ENCODE measurements around the gene EAF2. TPM values are rescaled to one million over a fixed set of nuclear protein-coding genes. Genes with fewer than 3 reads are reported as not detected.
"Not testable (repeated sequence)": the region's sequence is repeated elsewhere in the genome, so short reads cannot be mapped to it uniquely, and the experiment has no call there.

The EAF2 gene
- total RNA-seq, 1 donor from 2014 or later: 18.8 TPM

GRCh38 chr3:121822973-121823372 lies 12.0 kb upstream of the EAF2 start:
- no peak overlapping the region for H3K4me3 Mint-ChIP-seq
- DNase-seq (ENCODE audit: low spot score): no peak
- intact Hi-C loops (cut with micrococcal nuclease): no loop called here
- H3K27me3 Mint-ChIP-seq (ENCODE audit: insufficient read depth): no peaks in the 10 kb centered on the region
- peaks cover 79% of the 10 kb centered on the region for H3K36me3 Mint-ChIP-seq (ENCODE audit: low read depth)
- peaks cover 22% of the 10 kb centered on the region for H3K9me3 Mint-ChIP-seq
- peaks cover 32% of the 10 kb centered on the region for H3K4me1 Mint-ChIP-seq (ENCODE audit: low read depth)
- H3K27ac Mint-ChIP-seq: no peak overlapping the region

DNA sequence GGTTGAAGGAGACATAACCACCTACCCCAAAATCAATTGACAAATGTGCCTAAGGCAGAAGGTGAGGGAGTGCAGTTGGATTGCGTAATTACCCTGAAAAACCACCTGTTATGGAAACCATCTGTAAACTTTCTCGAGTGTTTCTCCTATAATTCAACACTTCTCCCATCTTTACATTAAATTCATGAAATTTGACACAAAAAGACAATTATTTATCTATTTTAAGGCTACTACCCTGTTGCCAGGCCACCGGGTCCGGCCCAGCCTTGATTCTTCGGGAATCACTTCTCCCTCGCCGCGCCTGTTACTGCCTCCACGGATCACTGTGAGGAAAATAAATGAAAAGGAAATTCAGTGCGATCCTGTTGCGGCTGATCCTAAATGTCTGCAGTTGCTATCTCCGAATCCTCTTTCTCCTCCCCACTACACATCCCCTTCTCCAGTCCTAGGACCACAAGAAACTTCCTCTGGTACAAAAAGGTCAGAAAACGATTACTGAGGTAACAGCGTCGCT lies 795 bp upstream of the EAF2 start:
- DNase-seq (ENCODE audit: low spot score): no peak
- H3K27ac Mint-ChIP-seq: peak overlapping the region; percentile 97
- H3K4me1 Mint-ChIP-seq (ENCODE audit: low read depth): peaks cover 67% of the 10 kb centered on the region
- peaks cover 29% of the 10 kb centered on the region for H3K36me3 Mint-ChIP-seq (ENCODE audit: low read depth)
- H3K4me3 Mint-ChIP-seq: peak overlapping the region; percentile 98
- H3K9me3 Mint-ChIP-seq: no peaks in the 10 kb centered on the region
- H3K27me3 Mint-ChIP-seq (ENCODE audit: insufficient read depth): no peaks in the 10 kb centered on the region
- intact Hi-C loops (cut with micrococcal nuclease): loop anchor here (2.0 to 10.0 kb wide), 9 partner anchors 243 to 1751 kb away; partner anchors contain the start of genes GTF2E1, HACD2, HSPBAP1 and MIX23

DNA sequence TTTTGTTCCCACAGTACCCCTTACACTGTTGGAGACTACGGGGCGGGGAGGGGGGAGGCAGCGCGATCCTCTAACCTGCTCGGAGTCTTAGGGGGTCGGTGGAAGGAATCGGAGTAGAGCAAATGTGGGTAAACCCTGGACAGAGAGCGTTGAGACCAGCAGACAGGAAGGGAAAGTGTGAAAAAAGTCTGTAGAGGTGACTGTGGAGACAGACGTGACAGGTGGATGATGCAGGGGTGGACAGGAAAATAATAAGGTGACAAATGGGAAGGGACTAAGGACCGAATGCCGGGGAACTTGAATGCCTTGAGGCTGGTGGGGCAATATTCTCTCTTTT lies 424 bp downstream of the EAF2 start:
- intact Hi-C loops (cut with micrococcal nuclease): loop anchor here (1.0 to 10.0 kb wide), 21 partner anchors 86 to 1749 kb away; partner anchors contain the start of genes GOLGB1, GTF2E1, HACD2 and HCLS1
- Mint-ChIP-seq H3K4me3 (peak overlapping the region; percentile 98), H3K9me3 (no peaks in the 10 kb centered on the region), H3K4me1 (ENCODE audit: low read depth) (peaks cover 60% of the 10 kb centered on the region), H3K36me3 (ENCODE audit: low read depth) (peaks cover 29% of the 10 kb centered on the region), H3K27ac (peak overlapping the region; percentile 97), H3K27me3 (ENCODE audit: insufficient read depth) (no peaks in the 10 kb centered on the region)
- no peak for DNase-seq (ENCODE audit: low spot score)

GRCh38 chr3:121836064-121836463 lies 1.1 kb downstream of the EAF2 start:
- intact Hi-C loops (cut with micrococcal nuclease): loop anchor here (5.0 to 10.0 kb wide), 7 partner anchors 161 to 1749 kb away; partner anchors contain the start of genes GTF2E1, HACD2, HSPBAP1 and RABL3
- Mint-ChIP-seq H3K4me1 (ENCODE audit: low read depth) (peaks cover 55% of the 10 kb centered on the region), H3K27me3 (ENCODE audit: insufficient read depth) (no peaks in the 10 kb centered on the region), H3K36me3 (ENCODE audit: low read depth) (peaks cover 24% of the 10 kb centered on the region), H3K27ac (peak overlapping the region; percentile 97), H3K4me3 (peak overlapping the region; percentile 98), H3K9me3 (no peaks in the 10 kb centered on the region)
- DNase-seq (ENCODE audit: low spot score): no peak

- intact Hi-C loops (cut with micrococcal nuclease): loop anchor here (5.0 to 10.0 kb wide), 7 partner anchors 161 to 1748 kb away; partner anchors contain the start of genes GTF2E1, HACD2, HSPBAP1 and RABL3
- DNase-seq (ENCODE audit: low spot score): no peak
- H3K36me3 Mint-ChIP-seq (ENCODE audit: low read depth): peaks cover 20% of the 10 kb centered on the region
- H3K4me3 Mint-ChIP-seq: peak overlapping the region; percentile 98
- no peaks in the 10 kb centered on the region for H3K9me3 Mint-ChIP-seq
- no peaks in the 10 kb centered on the region for H3K27me3 Mint-ChIP-seq (ENCODE audit: insufficient read depth)
- peaks cover 52% of the 10 kb centered on the region for H3K4me1 Mint-ChIP-seq (ENCODE audit: low read depth)
- peak overlapping the region; percentile 6 for H3K27ac Mint-ChIP-seq
Measured at GRCh38 chr3:121836481-121836880, 1.5 kb downstream of the EAF2 start.

DNA sequence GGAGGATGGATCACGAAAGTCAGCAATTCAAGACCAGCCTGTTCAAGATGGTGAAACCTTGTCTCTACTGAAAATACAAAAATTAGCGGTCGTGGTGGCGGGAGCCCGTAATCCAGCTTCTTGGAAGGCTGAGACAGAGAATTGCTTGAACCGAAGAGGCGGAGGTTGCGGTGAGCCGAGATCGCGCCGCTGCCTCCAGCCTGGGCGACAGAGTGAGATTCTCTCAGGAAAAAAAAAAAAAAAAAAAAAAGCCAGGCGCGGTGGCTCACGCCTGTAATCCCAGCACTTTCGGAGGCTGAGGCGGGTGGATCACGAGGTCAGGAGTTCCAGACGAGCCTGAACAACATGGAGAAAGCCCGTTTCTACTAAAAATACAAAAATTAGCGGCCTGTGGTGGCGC lies 5.0 kb downstream of the EAF2 start:
- Mint-ChIP-seq H3K9me3 (no peaks in the 10 kb centered on the region), H3K4me3 (no peak overlapping the region), H3K4me1 (ENCODE audit: low read depth) (peaks cover 26% of the 10 kb centered on the region), H3K27me3 (ENCODE audit: insufficient read depth) (no peaks in the 10 kb centered on the region), H3K27ac (no peak overlapping the region), H3K36me3 (ENCODE audit: low read depth) (peaks cover 5% of the 10 kb centered on the region)
- DNase-seq (ENCODE audit: low spot score): no peak
- intact Hi-C loops (cut with micrococcal nuclease): loop anchor here (5.0 to 10.0 kb wide), 7 partner anchors 157 to 1745 kb away; partner anchors contain the start of genes GTF2E1, HACD2, HSPBAP1 and RABL3

DNA sequence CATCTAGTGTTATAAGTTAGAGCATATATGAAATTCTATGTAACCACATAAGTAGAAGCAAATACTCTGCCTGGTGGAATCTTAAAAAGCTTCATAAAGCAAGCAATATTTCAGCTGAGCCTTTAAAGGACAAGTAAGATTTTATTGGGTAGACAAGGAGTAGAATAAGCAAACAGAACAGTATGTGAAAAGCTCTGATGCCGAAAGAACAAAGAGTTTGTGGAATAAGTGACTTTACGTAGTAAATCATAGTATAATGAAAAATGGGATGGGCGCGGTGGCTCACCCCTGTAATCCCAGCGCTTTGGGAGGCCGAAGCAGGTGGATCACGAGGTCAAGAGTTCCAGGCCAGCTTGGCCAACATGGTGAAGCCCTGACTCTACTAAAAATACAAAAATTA lies 9.9 kb downstream of the EAF2 start:
- no peaks in the 10 kb centered on the region for H3K4me1 Mint-ChIP-seq (ENCODE audit: low read depth)
- peaks cover 4% of the 10 kb centered on the region for H3K36me3 Mint-ChIP-seq (ENCODE audit: low read depth)
- H3K4me3 Mint-ChIP-seq: no peak overlapping the region
- no peaks in the 10 kb centered on the region for H3K27me3 Mint-ChIP-seq (ENCODE audit: insufficient read depth)
- no peak for DNase-seq (ENCODE audit: low spot score)
- intact Hi-C loops (cut with micrococcal nuclease): no loop called here
- no peaks in the 10 kb centered on the region for H3K9me3 Mint-ChIP-seq
- H3K27ac Mint-ChIP-seq: no peak overlapping the region

GRCh38 chr3:121852256-121852655 lies 17.2 kb downstream of the EAF2 start:
- H3K4me1 Mint-ChIP-seq (ENCODE audit: low read depth): no peaks in the 10 kb centered on the region
- H3K27me3 Mint-ChIP-seq (ENCODE audit: insufficient read depth): no peaks in the 10 kb centered on the region
- no peak overlapping the region for H3K27ac Mint-ChIP-seq
- H3K4me3 Mint-ChIP-seq: no peak overlapping the region
- DNase-seq (ENCODE audit: low spot score): no peak
- intact Hi-C loops (cut with micrococcal nuclease): no loop called here
- H3K36me3 Mint-ChIP-seq (ENCODE audit: low read depth): peaks cover 11% of the 10 kb centered on the region
- H3K9me3 Mint-ChIP-seq: no peaks in the 10 kb centered on the region

DNA sequence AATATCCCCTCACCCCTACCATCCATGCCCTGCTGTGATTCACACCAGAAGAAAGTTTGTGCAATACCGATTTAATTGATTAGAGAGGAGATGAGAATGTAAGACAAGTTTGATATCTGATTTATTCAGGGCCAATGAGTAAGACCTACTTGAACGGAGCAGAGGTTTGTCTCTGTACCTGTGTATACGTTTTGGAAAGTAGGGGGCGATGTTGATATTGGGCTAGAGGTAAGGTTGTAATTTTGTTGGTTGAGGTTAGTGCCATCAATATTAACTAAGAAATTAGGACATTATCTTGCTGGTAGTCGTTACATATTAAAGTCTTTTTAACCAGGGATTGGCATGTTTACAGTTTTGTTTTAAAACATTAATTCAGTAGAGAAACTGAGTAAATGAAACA lies 20.5 kb downstream of the EAF2 start:
- intact Hi-C loops (cut with micrococcal nuclease): no loop called here
- H3K27ac Mint-ChIP-seq: no peak overlapping the region
- H3K9me3 Mint-ChIP-seq: no peaks in the 10 kb centered on the region
- DNase-seq (ENCODE audit: low spot score): no peak
- no peaks in the 10 kb centered on the region for H3K27me3 Mint-ChIP-seq (ENCODE audit: insufficient read depth)
- no peak overlapping the region for H3K4me3 Mint-ChIP-seq
- H3K36me3 Mint-ChIP-seq (ENCODE audit: low read depth): peaks cover 20% of the 10 kb centered on the region
- no peaks in the 10 kb centered on the region for H3K4me1 Mint-ChIP-seq (ENCODE audit: low read depth)

DNA sequence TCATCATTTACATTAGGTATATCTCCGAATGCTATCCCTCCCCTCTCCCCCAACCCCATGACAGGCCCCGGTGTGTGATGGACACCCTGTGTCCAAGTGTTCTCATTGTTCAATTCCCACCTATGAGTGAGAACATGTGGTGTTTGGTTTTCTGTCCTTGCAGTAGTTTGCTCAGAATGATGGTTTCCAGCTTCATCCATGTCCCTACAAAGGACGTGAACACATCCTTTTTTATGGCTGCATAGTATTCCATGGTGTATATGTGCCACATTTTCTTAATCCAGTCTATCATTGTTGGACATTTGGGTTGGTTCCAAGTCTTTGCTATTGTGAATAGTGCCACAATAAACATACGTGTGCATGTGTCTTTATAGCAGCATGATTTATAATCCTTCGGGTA lies 22.8 kb downstream of the EAF2 start:
- H3K9me3 Mint-ChIP-seq; H3K27me3 Mint-ChIP-seq (ENCODE audit: insufficient read depth); intact Hi-C loops (cut with micrococcal nuclease); H3K4me1 Mint-ChIP-seq (ENCODE audit: low read depth); H3K27ac Mint-ChIP-seq; H3K4me3 Mint-ChIP-seq; DNase-seq (ENCODE audit: low spot score): not testable (repeated sequence)
- H3K36me3 Mint-ChIP-seq (ENCODE audit: low read depth): peaks cover 34% of the 10 kb centered on the region

DNA sequence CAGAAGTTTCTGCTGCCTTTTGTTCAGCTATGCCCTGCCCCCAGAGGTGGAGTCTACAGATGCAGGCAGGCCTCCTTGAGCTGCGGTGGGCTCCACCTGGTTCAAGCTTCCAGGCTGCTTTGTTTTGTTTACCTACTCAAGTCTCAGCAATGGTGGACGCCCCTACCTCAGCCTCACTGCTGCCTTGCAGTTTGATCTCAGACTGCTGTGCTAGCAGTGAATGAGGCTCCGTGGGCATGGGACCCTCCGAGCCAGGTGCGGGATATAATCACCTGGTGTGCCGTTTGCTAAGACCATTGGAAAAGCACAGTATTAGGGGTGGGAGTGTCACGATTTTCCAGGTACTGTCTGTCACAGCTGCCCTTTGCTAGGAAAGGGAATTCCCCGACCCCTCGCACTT lies 28.2 kb downstream of the EAF2 start:
- intact Hi-C loops (cut with micrococcal nuclease); H3K9me3 Mint-ChIP-seq; H3K4me1 Mint-ChIP-seq (ENCODE audit: low read depth); H3K27ac Mint-ChIP-seq; H3K4me3 Mint-ChIP-seq; DNase-seq (ENCODE audit: low spot score); H3K27me3 Mint-ChIP-seq (ENCODE audit: insufficient read depth): not testable (repeated sequence)
- H3K36me3 Mint-ChIP-seq (ENCODE audit: low read depth): peaks cover 27% of the 10 kb centered on the region

GRCh38 chr3:121863801-121864200 lies 28.8 kb downstream of the EAF2 start:
- Mint-ChIP-seq H3K4me1 (ENCODE audit: low read depth) (no peaks in the 10 kb centered on the region), H3K27me3 (ENCODE audit: insufficient read depth) (no peaks in the 10 kb centered on the region), H3K27ac (no peak overlapping the region), H3K36me3 (ENCODE audit: low read depth) (peaks cover 26% of the 10 kb centered on the region), H3K4me3 (no peak overlapping the region), H3K9me3 (no peaks in the 10 kb centered on the region)
- DNase-seq (ENCODE audit: low spot score): no peak
- intact Hi-C loops (cut with micrococcal nuclease): no loop called here

DNA sequence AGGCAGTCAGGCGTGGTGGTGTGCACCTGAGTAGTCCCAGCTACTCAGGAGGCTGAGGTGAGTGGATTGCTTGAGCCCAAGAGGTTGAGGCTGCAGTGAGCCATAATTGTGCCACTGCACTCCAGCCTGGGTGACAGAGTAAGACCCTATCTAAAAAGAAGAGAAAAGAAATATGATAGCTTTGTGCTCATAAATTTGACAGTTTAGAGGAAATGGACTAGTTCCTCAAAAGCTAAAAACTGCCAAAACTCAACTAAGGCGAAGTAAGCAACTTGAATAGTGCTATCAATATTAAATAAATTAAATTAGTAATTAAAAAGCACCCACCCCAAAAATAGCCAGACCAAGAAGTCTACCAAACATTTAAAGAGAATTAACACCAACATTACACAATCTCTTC lies 34.7 kb downstream of the EAF2 start:
- Mint-ChIP-seq H3K36me3 (ENCODE audit: low read depth) (peaks cover 16% of the 10 kb centered on the region), H3K9me3 (no peaks in the 10 kb centered on the region), H3K27ac (no peak overlapping the region), H3K27me3 (ENCODE audit: insufficient read depth) (no peaks in the 10 kb centered on the region), H3K4me1 (ENCODE audit: low read depth) (no peaks in the 10 kb centered on the region), H3K4me3 (no peak overlapping the region)
- intact Hi-C loops (cut with micrococcal nuclease): no loop called here
- no peak for DNase-seq (ENCODE audit: low spot score)

DNA sequence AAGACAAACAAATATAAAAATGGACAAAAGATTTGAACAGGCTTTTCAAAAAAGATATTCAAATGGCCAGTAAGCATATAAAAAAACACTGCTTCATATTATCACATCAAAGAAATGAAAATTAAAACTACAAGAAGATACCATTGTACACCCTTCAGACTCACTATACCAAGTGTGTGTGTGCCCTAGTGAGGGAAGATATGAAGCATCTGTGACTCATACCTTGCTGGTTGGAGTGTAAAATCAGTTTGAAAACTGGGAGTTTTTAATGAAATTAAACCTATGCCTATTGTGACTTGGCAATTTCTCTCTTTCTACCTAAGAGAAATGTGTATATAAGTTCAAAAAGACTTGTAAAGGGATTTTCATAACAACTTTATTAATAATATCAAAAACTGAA lies 35.7 kb downstream of the EAF2 start:
- H3K36me3 Mint-ChIP-seq (ENCODE audit: low read depth): peaks cover 16% of the 10 kb centered on the region
- no peaks in the 10 kb centered on the region for H3K9me3 Mint-ChIP-seq
- intact Hi-C loops (cut with micrococcal nuclease): no loop called here
- H3K4me3 Mint-ChIP-seq: no peak overlapping the region
- no peak for DNase-seq (ENCODE audit: low spot score)
- no peak overlapping the region for H3K27ac Mint-ChIP-seq
- no peaks in the 10 kb centered on the region for H3K27me3 Mint-ChIP-seq (ENCODE audit: insufficient read depth)
- no peaks in the 10 kb centered on the region for H3K4me1 Mint-ChIP-seq (ENCODE audit: low read depth)
